GM12891 (cell line): ENCODE results near the gene XXYLT1.

Experiments
- PAX5 ChIP-seq: IDR thresholded peaks from 2 replicates; pipeline ENCODE4 v1.6.1; 2011; ENCODE audit warnings: low read length, moderate library complexity, mild to moderate bottlenecking; ENCODE audit not compliant: insufficient read depth, severe bottlenecking
- POLR2A ChIP-seq: IDR thresholded peaks from 2 replicates; pipeline ENCODE4 v1.6.1; 2011; ENCODE audit warnings: low read depth, low read length, control low read depth
- POLR2AphosphoS5 ChIP-seq: IDR thresholded peaks from 2 replicates; pipeline ENCODE4 v1.6.1; 2011; ENCODE audit warnings: low read depth, low read length, control low read depth
- SPI1 ChIP-seq: IDR thresholded peaks from 2 replicates; pipeline ENCODE4 v1.6.1; 2011; ENCODE audit warnings: low read depth, low read length, control low read depth
- TAF1 ChIP-seq: IDR thresholded peaks from 2 replicates; pipeline ENCODE4 v1.6.1; 2011; ENCODE audit warnings: low read depth, low read length, control low read depth

GRCh38 chr3:195102609-195103467, 168.1 kb downstream of the XXYLT1 start:
- no peak for TF ChIP-seq SPI1
- TF ChIP-seq POLR2AphosphoS5: no peak
- no peak for TF ChIP-seq POLR2A
- no peak for TF ChIP-seq PAX5
- no peak for TF ChIP-seq TAF1
